CD14-positive monocyte (primary cell): ENCODE data around the gene H1-8. TPM values are rescaled to one million over a fixed set of nuclear protein-coding genes. Genes with fewer than 3 reads are reported as not detected.

Experiments used
- DNase-seq, 3 donors: peaks; one replicate each; pipeline ENCODE4 v3.0.0-alpha.2; 2011 to 2022
- H2AFZ ChIP-seq: 2 replicates; pipeline ENCODE4 v1.6.0; 2012; ENCODE audit warnings: mild to moderate bottlenecking, low read depth, low read length, inconsistent platforms; ENCODE audit not compliant: insufficient read depth, poor library complexity, severe bottlenecking
- H3K27ac ChIP-seq, 2 donors: 1 replicate in 1 of 2; 2 replicates in 1 of 2; pipeline ENCODE4 v1.5.1; 2012 to 2013; ENCODE audit warnings: low read length in 2 of 2, control low read depth in 1 of 2, inconsistent platforms in 1 of 2, low read depth in 1 of 2, mild to moderate bottlenecking in 1 of 2
- H3K27me3 ChIP-seq, 2 donors: one replicate each; pipeline versions ENCODE4 v1.6.0 to v1.6.1; 2011 to 2013; ENCODE audit warnings: low read length in 2 of 2; ENCODE audit not compliant: control insufficient read depth in 2 of 2, insufficient read depth in 2 of 2
- H3K36me3 ChIP-seq, 2 donors: replicated peaks in 1 of 2; 1 replicate in 1 of 2; 2 replicates in 1 of 2; pipeline versions ENCODE4 v1.5.1 to v1.6.1; 2012 to 2013; ENCODE audit warnings: low read length in 2 of 2, control low read depth in 1 of 2, inconsistent platforms in 1 of 2, mild to moderate bottlenecking in 1 of 2; ENCODE audit not compliant: insufficient read depth in 2 of 2, control insufficient read depth in 1 of 2
- H3K4me1 ChIP-seq, 2 donors: 1 replicate in 1 of 2; 2 replicates in 1 of 2; pipeline versions ENCODE4 v1.5.1 to v1.6.1; 2012 to 2013; ENCODE audit warnings: low read length in 2 of 2, control low read depth in 1 of 2, inconsistent platforms in 1 of 2, mild to moderate bottlenecking in 1 of 2, moderate library complexity in 1 of 2; ENCODE audit not compliant: insufficient read depth in 2 of 2, control insufficient read depth in 1 of 2
- H3K4me2 ChIP-seq: replicated peaks from 2 replicates; pipeline ENCODE3; 2012; ENCODE audit warnings: low read length, moderate library complexity, mild to moderate bottlenecking; ENCODE audit not compliant: poor library complexity, severe bottlenecking; ENCODE audit errors: extremely low read depth
- H3K4me3 ChIP-seq, 3 experiments: fragments of 200-600 bp in 1 of 3; sonication (generic) in 1 of 3; replicated peaks in 1 of 3; 1 replicate in 2 of 3; 2 replicates in 1 of 3; pipeline ENCODE4 v1.5.1; 2011 to 2013; ENCODE audit warnings: low read length in 3 of 3, mild to moderate bottlenecking in 3 of 3, control low read depth in 2 of 3, low read depth in 2 of 3, inconsistent platforms in 1 of 3, moderate library complexity in 1 of 3
- H3K79me2 ChIP-seq: 2 replicates; pipeline ENCODE4 v1.6.0; 2012; ENCODE audit warnings: mild to moderate bottlenecking, control low read depth, inconsistent platforms, low read length, moderate library complexity; ENCODE audit not compliant: insufficient read depth
- H3K9ac ChIP-seq: 2 replicates; pipeline ENCODE4 v1.6.0; 2017; ENCODE audit warnings: low read length, mild to moderate bottlenecking; ENCODE audit not compliant: insufficient read depth, poor library complexity, severe bottlenecking
- H3K9me3 ChIP-seq, 2 donors: replicated peaks in 1 of 2; 1 replicate in 1 of 2; 2 replicates in 1 of 2; pipeline versions ENCODE4 v1.5.1 to v1.6.1; 2012 to 2013; ENCODE audit warnings: low read length in 2 of 2, control low read depth in 1 of 2; ENCODE audit not compliant: control insufficient read depth in 1 of 2, insufficient read depth in 1 of 2
- H4K20me1 ChIP-seq: 2 replicates; pipeline ENCODE4 v1.6.0; 2012; ENCODE audit warnings: mild to moderate bottlenecking, low read length, control low read depth, moderate library complexity; ENCODE audit not compliant: insufficient read depth
- H3K27ac Mint-ChIP-seq, 7 donors: one replicate each; pipeline ENCODE4 v1.8.0; 2020; ENCODE audit warnings: mild to moderate bottlenecking in 7 of 7, mixed read lengths in 7 of 7, moderate library complexity in 6 of 7, inconsistent platforms in 2 of 7
- H3K27me3 Mint-ChIP-seq, 3 donors: one replicate each; pipeline ENCODE4 v1.8.0; 2021 to 2022; ENCODE audit warnings: low read depth in 3 of 3, mild to moderate bottlenecking in 3 of 3, mixed read lengths in 3 of 3, moderate library complexity in 3 of 3, inconsistent platforms in 1 of 3
- H3K36me3 Mint-ChIP-seq, 2 donors: one replicate each; pipeline ENCODE4 v1.8.0; 2020; ENCODE audit warnings: mixed read lengths in 2 of 2, inconsistent platforms in 1 of 2, mild to moderate bottlenecking in 1 of 2
- H3K4me1 Mint-ChIP-seq: one replicate; pipeline ENCODE4 v1.8.0; 2020; ENCODE audit warnings: mild to moderate bottlenecking, mixed read lengths
- H3K4me3 Mint-ChIP-seq, 2 donors: one replicate each; pipeline ENCODE4 v1.8.0; 2020; ENCODE audit warnings: mild to moderate bottlenecking in 2 of 2, mixed read lengths in 2 of 2, moderate library complexity in 1 of 2
- H3K9me3 Mint-ChIP-seq, 7 donors: one replicate each; pipeline ENCODE4 v1.8.0; 2020 to 2022; ENCODE audit warnings: mixed read lengths in 7 of 7, mild to moderate bottlenecking in 6 of 7, moderate library complexity in 6 of 7, inconsistent platforms in 2 of 7
- CTCF ChIP-seq: fragments of 200-600 bp; IDR thresholded peaks from one replicate; pipeline ENCODE4 v1.8.0; 2022; ENCODE audit warnings: antibody characterized with exemption, mild to moderate bottlenecking
- WGBS: methylation state at CpG from one replicate; pipeline ENCODE4 v1.1.5; 2013; ENCODE audit warnings: missing lambda C conversion rate; ENCODE audit not compliant: insufficient coverage; 5-methylcytosine and 5-hydroxymethylcytosine counted together
- intact Hi-C, 2 donors: fragments of 100-400 bp; cut with micrococcal nuclease; formaldehyde crosslinking; loops; one replicate each; pipeline versions ENCODE4 v1.15.0 to v1.15.1; 2023
- polyA plus RNA-seq, 3 donors: library from polyadenylated mRNA; depleted of rRNA in 1 of 3; unstranded in 2 of 3; stranded (reverse) in 1 of 3; fragments of 300-500 nt in 2 of 3; fragments of >200 nt in 1 of 3; fragmentation: Illumina TruSeq in 2 of 3; gene quantifications; 1 replicate in 2 of 3; 2 replicates in 1 of 3; pipeline ENCODE4 v1.2.3, GENCODE V29; 2012 to 2021

Gene H1-8
- polyA plus RNA-seq, 3 donors, result not detected

- H3K9me3 ChIP-seq, result no peaks in the 10 kb centered on the region
- 96% methylated on average over 10 of the region's 10 CpGs for WGBS
- H3K27me3 ChIP-seq, result no peaks in the 10 kb centered on the region
- no peak overlapping the region for H3K4me3 ChIP-seq
- Mint-ChIP-seq H3K4me1 (peaks cover 15% of the 10 kb centered on the region), H3K9me3 (peaks cover 0 to 5% (median 0%) of the 10 kb centered on the region in 7 donors), H3K36me3 (peaks cover 31 to 40% of the 10 kb centered on the region in 2 donors), H3K27me3 (peaks cover 0 to 3% (median 0%) of the 10 kb centered on the region in 3 donors), H3K4me3 (no peak overlapping the region), H3K27ac (no peak overlapping the region)
- no peak overlapping the region for H2AFZ ChIP-seq
- H3K27ac ChIP-seq, result no peak overlapping the region
- peaks cover 15 to 16% of the 10 kb centered on the region in 2 donors for H3K4me1 ChIP-seq
- no peaks in the 10 kb centered on the region for H3K79me2 ChIP-seq
- H4K20me1 ChIP-seq, result no peaks in the 10 kb centered on the region
- H3K36me3 ChIP-seq, result peaks cover 8 to 18% of the 10 kb centered on the region in 2 donors
- intact Hi-C loops, result no loop called here
- no peak for TF ChIP-seq CTCF
- DNase-seq, result no peak
- H3K4me2 ChIP-seq, result no peak overlapping the region
- no peak overlapping the region for H3K9ac ChIP-seq
These were observed 23.5 kb upstream of the H1-8 start for GRCh38 chr3:129519449-129519848.

GRCh38 chr3:129519896-129520715 is 22.9 kb upstream of the H1-8 start:
- Histone ChIP-seq H3K4me1 (peaks cover 22% of the 10 kb centered on the region in 2 donors), H3K36me3 (peaks cover 8 to 18% of the 10 kb centered on the region in 2 donors), H3K4me3 (no peak overlapping the region), H3K27me3 (no peaks in the 10 kb centered on the region), H4K20me1 (no peaks in the 10 kb centered on the region), H3K4me2 (no peak overlapping the region), H3K27ac (no peak overlapping the region), H3K9me3 (no peaks in the 10 kb centered on the region), H3K9ac (no peak overlapping the region), H2AFZ (no peak overlapping the region), H3K79me2 (no peaks in the 10 kb centered on the region)
- intact Hi-C loops, result no loop called here
- Mint-ChIP-seq H3K27me3 (peaks cover 0 to 3% (median 0%) of the 10 kb centered on the region in 3 donors), H3K36me3 (peaks cover 32 to 37% of the 10 kb centered on the region in 2 donors), H3K9me3 (peaks cover 0 to 5% (median 0%) of the 10 kb centered on the region in 7 donors), H3K27ac (no peak overlapping the region), H3K4me3 (no peak overlapping the region), H3K4me1 (peaks cover 21% of the 10 kb centered on the region)
- DNase-seq, result no peak
- 92% methylated on average over 9 of the region's 15 CpGs for WGBS
- TF ChIP-seq CTCF, result no peak
